ENCODE results near the gene TAS2R14. TPM values are rescaled to one million over a fixed set of nuclear protein-coding genes. Genes with fewer than 3 reads are reported as not detected.

The TAS2R14 gene
- total and polyA plus RNA-seq, 2 of the 13 experiments (the other 11 are each of a cell fraction or from before 2014, with no cell fraction given) = 1.1 to 2.3 TPM

GRCh38 chr12:10936506-10936905, 2.6 kb downstream of the TAS2R14 start:
- Histone ChIP-seq H3K27me3 (ENCODE audit: control insufficient read depth in 1 of 2, insufficient read depth in 2 of 2, low read length in 2 of 2) (no peaks in the 10 kb centered on the region), H4K20me1 (ENCODE audit: insufficient read depth, low read length) (no peaks in the 10 kb centered on the region), H3K79me2 (ENCODE audit: insufficient read depth, low read length) (no peaks in the 10 kb centered on the region), H3K4me3 (replicated peaks in 1 of 3; ENCODE audit: insufficient read depth in 1 of 3, low read depth in 2 of 3, low read length in 3 of 3) (no peak overlapping the region), H3K9ac (ENCODE audit: insufficient read depth, low read depth, low read length) (no peak overlapping the region), H3K4me1 (ENCODE audit: insufficient read depth, low read length) (no peaks in the 10 kb centered on the region), H3K27ac (ENCODE audit: extremely low read length, insufficient read depth, low read length) (no peak overlapping the region), H2AFZ (ENCODE audit: low read length) (no peak overlapping the region), H3K4me2 (ENCODE audit: low read depth, low read length) (no peak overlapping the region), H3K36me3 (replicated peaks in 1 of 2; ENCODE audit: control insufficient read depth in 1 of 2, insufficient read depth in 2 of 2, low read length in 2 of 2) (no peaks in the 10 kb centered on the region), H3K9me3 (ENCODE audit: low read length) (no peaks in the 10 kb centered on the region)
- POLR2A ChIA-PET = no interaction called here
- in situ Hi-C loops (cut with HindIII; ENCODE audit: extremely low pct_ligation_motif_present, low pct_unique_long_range_greater_than_20kb) = no loop called here
- BruUV-seq (replicated peaks) = no TSS peak
- CTCF ChIA-PET (ENCODE audit: low intra/inter-chr PET ratio, low total read pairs) = no interaction called here
- ATAC-seq (no peak), FAIRE-seq (no peak), DNase-seq (ENCODE audit: low spot score) (no peak)
- intact Hi-C loops (cut with micrococcal nuclease; ENCODE audit: unreplicated experiment) = no loop called here
- 97% methylated on average over 1 of the region's 1 CpG for WGBS (ENCODE audit: low lambda C conversion rate)
- TF ChIP-seq ZNF572 (CRISPR knock-in tag; IDR thresholded peaks at IDR 0.05) = no peak
- no peak for TF ChIP-seq DRAP1 (CRISPR knock-in tag; IDR thresholded peaks at IDR 0.05)
- TF ChIP-seq ZBTB40 (IDR thresholded peaks at IDR 0.05) = no peak
- no peak for TF ChIP-seq ZBTB40 (CRISPR knock-in tag; IDR thresholded peaks at IDR 0.05)
- TF ChIP-seq ZNF75D (CRISPR knock-in tag; IDR thresholded peaks at IDR 0.05; ENCODE audit: borderline replicate concordance) = no peak
- no peak for TF ChIP-seq SYNCRIP (IDR thresholded peaks at IDR 0.05; ENCODE audit: insufficient read depth, low read depth, low read length)
- TF ChIP-seq MXI1 (IDR thresholded peaks at IDR 0.05; ENCODE audit: borderline replicate concordance, low read depth, low read length) = no peak
- TF ChIP-seq, protein P1, sequence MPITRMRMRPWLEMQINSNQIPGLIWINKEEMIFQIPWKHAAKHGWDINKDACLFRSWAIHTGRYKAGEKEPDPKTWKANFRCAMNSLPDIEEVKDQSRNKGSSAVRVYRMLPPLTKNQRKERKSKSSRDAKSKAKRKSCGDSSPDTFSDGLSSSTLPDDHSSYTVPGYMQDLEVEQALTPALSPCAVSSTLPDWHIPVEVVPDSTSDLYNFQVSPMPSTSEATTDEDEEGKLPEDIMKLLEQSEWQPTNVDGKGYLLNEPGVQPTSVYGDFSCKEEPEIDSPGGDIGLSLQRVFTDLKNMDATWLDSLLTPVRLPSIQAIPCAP (CRISPR knock-in tag; IDR thresholded peaks at IDR 0.05; ENCODE audit: low read depth) = no peak
- TF ChIP-seq ZNF501 (CRISPR knock-in tag; IDR thresholded peaks at IDR 0.05) = no peak
- no peak for TF ChIP-seq MEIS1 (CRISPR knock-in tag; IDR thresholded peaks at IDR 0.05; ENCODE audit: borderline replicate concordance)
- TF ChIP-seq, protein P2, sequence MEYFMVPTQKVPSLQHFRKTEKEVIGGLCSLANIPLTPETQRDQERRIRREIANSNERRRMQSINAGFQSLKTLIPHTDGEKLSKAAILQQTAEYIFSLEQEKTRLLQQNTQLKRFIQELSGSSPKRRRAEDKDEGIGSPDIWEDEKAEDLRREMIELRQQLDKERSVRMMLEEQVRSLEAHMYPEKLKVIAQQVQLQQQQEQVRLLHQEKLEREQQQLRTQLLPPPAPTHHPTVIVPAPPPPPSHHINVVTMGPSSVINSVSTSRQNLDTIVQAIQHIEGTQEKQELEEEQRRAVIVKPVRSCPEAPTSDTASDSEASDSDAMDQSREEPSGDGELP (IDR thresholded peaks at IDR 0.05; ENCODE audit: borderline replicate concordance, low read depth) = no peak
